Lung (tissue), 12 donors: ENCODE results near the gene BABAM1. TPM values are rescaled to one million over a fixed set of nuclear protein-coding genes. Genes with fewer than 3 reads are reported as not detected.
A peak's percentile ranks its signal among the peaks of the same experiment; 100 is the strongest.
"Not testable (repeated sequence)": the region's sequence is repeated elsewhere in the genome, so short reads cannot be mapped to it uniquely, and the experiment has no call there.

Source experiments
- ATAC-seq: fragments of 200-7000 bp; cut with Tn5 transposase; one replicate; pipeline ENCODE4 v1.9.1; 2020; ENCODE audit warnings: moderate number of reproducible peaks; ENCODE audit not compliant: insufficient read depth, low FRiP score
- DNase-seq, 3 donors: peaks; one replicate each; pipeline ENCODE4 v3.0.0-alpha.2; 2013 to 2017
- H3K27ac ChIP-seq, 2 donors: one replicate each; pipeline ENCODE4 v1.5.1; 2013; ENCODE audit warnings: mild to moderate bottlenecking in 2 of 2, moderate library complexity in 2 of 2, control low read depth in 1 of 2, inconsistent platforms in 1 of 2, low read depth in 1 of 2, low read length in 1 of 2
- H3K27me3 ChIP-seq, 3 donors: one replicate each; pipeline ENCODE4 v1.5.1; 2013; ENCODE audit warnings: low read length in 2 of 3; ENCODE audit not compliant: control insufficient read depth in 3 of 3, insufficient read depth in 3 of 3
- H3K36me3 ChIP-seq, 4 donors: one replicate each; pipeline ENCODE4 v1.5.1; 2013; ENCODE audit warnings: low read length in 4 of 4, mild to moderate bottlenecking in 1 of 4, moderate library complexity in 1 of 4; ENCODE audit not compliant: control insufficient read depth in 4 of 4, insufficient read depth in 4 of 4
- H3K4me1 ChIP-seq, 5 donors: one replicate each; pipeline ENCODE4 v1.5.1; 2013; ENCODE audit warnings: low read length in 5 of 5, mild to moderate bottlenecking in 2 of 5, moderate library complexity in 1 of 5; ENCODE audit not compliant: control insufficient read depth in 5 of 5, insufficient read depth in 5 of 5
- H3K4me3 ChIP-seq: one replicate; pipeline ENCODE4 v1.5.1; 2013; ENCODE audit warnings: mild to moderate bottlenecking, control low read depth, moderate library complexity
- H3K9ac ChIP-seq, 2 donors: one replicate each; pipeline ENCODE4 v1.5.1; 2013; ENCODE audit warnings: low read length in 2 of 2, control low read depth in 1 of 2; ENCODE audit not compliant: insufficient read depth in 1 of 2
- H3K9me3 ChIP-seq, 4 donors: one replicate each; pipeline ENCODE4 v1.5.1; 2013; ENCODE audit warnings: low read length in 3 of 4, mild to moderate bottlenecking in 1 of 4, moderate library complexity in 1 of 4; ENCODE audit not compliant: control insufficient read depth in 4 of 4, insufficient read depth in 3 of 4
- CTCF ChIP-seq: IDR thresholded peaks from 2 replicates; pipeline ENCODE4 v1.5.1; 2012; ENCODE audit warnings: mild to moderate bottlenecking; ENCODE audit errors: control extremely low read depth, extremely low read depth
- WGBS, 2 donors: extraction: QIAGEN DNeasy Blood & Tissue Kit; methylation state at CpG; one replicate each; pipeline ENCODE4 v1.1.7; 2013; 5-methylcytosine and 5-hydroxymethylcytosine counted together
- polyA plus RNA-seq, 2 donors: library from polyadenylated mRNA; stranded (reverse); fragments of 200-250 nt; gene quantifications; one replicate each; pipeline ENCODE4 v1.2.1, GENCODE V29; 2013
- total RNA-seq, 2 donors: library from RNA; depleted of rRNA in 1 of 2; stranded (reverse); fragments of >200 nt in 1 of 2; gene quantifications; one replicate each; pipeline ENCODE4 v1.2.1, GENCODE V29; 2014 to 2021
- donor health status: control.
- donor health status: control.
- donor health status: Bipolar disorder and iron deficiency.
- donor health status: healthy.
- donor health status: DM: yes; HTN: yes; CAD: no.

BABAM1 gene
- total and polyA plus RNA-seq, 4 donors = 52.4 to 75.1 (median 63.4) TPM

- peak; percentile 79 for TF ChIP-seq CTCF
- H3K27me3 ChIP-seq = no peaks in the 10 kb centered on the region
- peak overlapping the region; percentile 2 for H3K4me3 ChIP-seq
- peak; percentile 82 for ATAC-seq
- WGBS, 2 donors = 4 to 5% methylated on average over 35 to 46 of the region's 46 CpGs
- H3K4me1 ChIP-seq = peaks cover 0 to 6% (median 0%) of the 10 kb centered on the region in 5 donors
- H3K27ac ChIP-seq = peak overlapping the region in 1 of 2 donors; percentile 62
- H3K36me3 ChIP-seq = peaks cover 0 to 4% (median 0%) of the 10 kb centered on the region in 4 donors
- H3K9ac ChIP-seq = no peak overlapping the region
- H3K9me3 ChIP-seq = no peaks in the 10 kb centered on the region
- peak; percentile 84 to 85 (median 84) for DNase-seq
Observed at GRCh38 chr19:17292301-17293074, 25.2 kb downstream of the BABAM1 start.

- WGBS, 2 donors = 93 to 95% methylated on average over 14 of the region's 14 CpGs
- ATAC-seq = no peak
- TF ChIP-seq CTCF = no peak
- peaks cover 0 to 6% (median 0%) of the 10 kb centered on the region in 5 donors for H3K4me1 ChIP-seq
- no peaks in the 10 kb centered on the region for H3K27me3 ChIP-seq
- DNase-seq = no peak
- H3K9ac ChIP-seq = no peak overlapping the region
- H3K36me3 ChIP-seq = peaks cover 0 to 8% (median 2%) of the 10 kb centered on the region in 4 donors
- H3K27ac ChIP-seq = no peak overlapping the region
- H3K9me3 ChIP-seq = peaks cover 0 to 3% (median 0%) of the 10 kb centered on the region in 4 donors
- no peak overlapping the region for H3K4me3 ChIP-seq
Observed at GRCh38 chr19:17293605-17294004, 26.4 kb downstream of the BABAM1 start.

GRCh38 chr19:17294051-17294891, 27.0 kb downstream of the BABAM1 start:
- 85 to 86% methylated on average over 45 to 48 of the region's 48 CpGs for WGBS, 2 donors
- Histone ChIP-seq H3K27ac (no peak overlapping the region), H3K36me3 (peaks cover 0 to 10% (median 2%) of the 10 kb centered on the region in 4 donors), H3K9ac (no peak overlapping the region), H3K4me1 (peaks cover 0 to 6% (median 0%) of the 10 kb centered on the region in 5 donors), H3K9me3 (peaks cover 0 to 3% (median 0%) of the 10 kb centered on the region in 4 donors), H3K4me3 (no peak overlapping the region), H3K27me3 (no peaks in the 10 kb centered on the region)
- DNase-seq (no peak), ATAC-seq (no peak)
- TF ChIP-seq CTCF = no peak

- not testable (repeated sequence) for H3K9ac ChIP-seq, ATAC-seq, H3K4me1 ChIP-seq, H3K27ac ChIP-seq, H3K36me3 ChIP-seq, H3K9me3 ChIP-seq, DNase-seq, H3K27me3 ChIP-seq, H3K4me3 ChIP-seq
- 85 to 88% methylated on average over 6 of the region's 6 CpGs for WGBS, 2 donors
Observed at GRCh38 chr19:17295551-17295950, 28.3 kb downstream of the BABAM1 start.
